ENCODE results near the gene BAIAP3. TPM values are rescaled to one million over a fixed set of nuclear protein-coding genes. Genes with fewer than 3 reads are reported as not detected.

Gene BAIAP3
- total RNA-seq, 1 experiment from 2014 or later = 44.7 TPM

DNA sequence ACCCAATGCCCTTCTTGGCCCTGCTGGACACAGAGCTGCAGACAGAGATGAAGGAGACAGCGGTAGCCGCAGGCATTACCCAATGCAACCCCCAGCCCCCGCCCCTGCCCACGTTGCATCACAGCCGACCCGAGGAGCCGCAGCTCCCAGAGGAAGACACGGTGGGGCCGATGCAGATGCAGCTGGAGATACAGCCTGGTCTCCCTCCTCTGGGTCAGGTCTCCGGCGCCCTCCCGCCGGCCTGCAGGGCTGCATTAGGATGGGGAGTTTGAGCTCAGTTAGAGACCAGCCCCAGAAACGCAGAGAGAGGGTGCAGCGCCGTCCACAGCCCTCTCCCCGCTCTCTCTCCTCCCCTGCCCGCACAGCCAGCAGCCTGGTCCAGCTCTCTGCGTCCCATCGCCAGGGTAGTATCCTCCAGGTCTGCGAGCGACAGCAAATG lies 43.4 kb upstream of the BAIAP3 start:
- Histone ChIP-seq H3K9ac (ENCODE audit: low read length) (no peak overlapping the region), H3K4me2 (ENCODE audit: low read length) (no peak overlapping the region), H2AFZ (ENCODE audit: low read depth, low read length, poor library complexity, severe bottlenecking) (no peak overlapping the region), H3K4me3 (replicated peaks in 1 of 2; ENCODE audit: low read depth in 1 of 2, low read length in 2 of 2) (no peak overlapping the region), H3K36me3 (ENCODE audit: control insufficient read depth in 1 of 2, insufficient read depth in 2 of 2, low read length in 2 of 2) (no peaks in the 10 kb centered on the region), H4K20me1 (ENCODE audit: insufficient read depth) (no peaks in the 10 kb centered on the region), H3K9me3 (ENCODE audit: control insufficient read depth in 1 of 2, insufficient read depth in 1 of 2, low read depth in 1 of 2, low read length in 2 of 2) (no peaks in the 10 kb centered on the region), H3K4me1 (ENCODE audit: control insufficient read depth in 1 of 2, insufficient read depth in 2 of 2, low read length in 2 of 2) (peaks cover 12 to 35% of the 10 kb centered on the region in 2 experiments), H3K27ac (ENCODE audit: low read depth, low read length) (no peak overlapping the region), H3K79me2 (ENCODE audit: insufficient read depth, low read length) (no peaks in the 10 kb centered on the region), H3K9me2 (ENCODE audit: insufficient read depth) (no peaks in the 10 kb centered on the region), H3K27me3 (ENCODE audit: insufficient read depth, low read length) (no peaks in the 10 kb centered on the region)
- no TSS peak for BruUV-seq (replicated peaks)
- ATAC-seq (no peak), DNase-seq (ENCODE audit: low read depth, low spot score) (no peak)
- CTCF ChIA-PET = no interaction called here
- intact Hi-C loops (cut with micrococcal nuclease) = no loop called here
- POLR2A ChIA-PET = no interaction called here
- TF ChIP-seq POLR2AphosphoS5 (IDR thresholded peaks at IDR 0.05; ENCODE audit: low read depth, low read length) (no peak), FOSL1 (IDR thresholded peaks at IDR 0.05; ENCODE audit: low read depth) (no peak), CEBPB (IDR thresholded peaks at IDR 0.05; ENCODE audit: low read depth) (no peak), ZNF274 (IDR thresholded peaks at IDR 0.05; ENCODE audit: low read depth, low read length) (no peak), ZFX (IDR thresholded peaks at IDR 0.05) (no peak), POLR2A (IDR thresholded peaks at IDR 0.05; ENCODE audit: borderline replicate concordance, extremely low read depth, insufficient read depth, insufficient read length) (no peak), JUND (IDR thresholded peaks at IDR 0.05) (no peak), EZH2 (IDR thresholded peaks at IDR 0.05) (no peak), YY1 (IDR thresholded peaks at IDR 0.05; ENCODE audit: extremely low read depth, insufficient replicate concordance, low read depth, low read length) (no peak), EZH2phosphoT487 (IDR thresholded peaks at IDR 0.05; ENCODE audit: borderline replicate concordance) (no peak), RAD21 (IDR thresholded peaks at IDR 0.05; ENCODE audit: low read depth) (no peak), MAX (IDR thresholded peaks at IDR 0.05) (no peak)
- TF ChIP-seq, protein P1, sequence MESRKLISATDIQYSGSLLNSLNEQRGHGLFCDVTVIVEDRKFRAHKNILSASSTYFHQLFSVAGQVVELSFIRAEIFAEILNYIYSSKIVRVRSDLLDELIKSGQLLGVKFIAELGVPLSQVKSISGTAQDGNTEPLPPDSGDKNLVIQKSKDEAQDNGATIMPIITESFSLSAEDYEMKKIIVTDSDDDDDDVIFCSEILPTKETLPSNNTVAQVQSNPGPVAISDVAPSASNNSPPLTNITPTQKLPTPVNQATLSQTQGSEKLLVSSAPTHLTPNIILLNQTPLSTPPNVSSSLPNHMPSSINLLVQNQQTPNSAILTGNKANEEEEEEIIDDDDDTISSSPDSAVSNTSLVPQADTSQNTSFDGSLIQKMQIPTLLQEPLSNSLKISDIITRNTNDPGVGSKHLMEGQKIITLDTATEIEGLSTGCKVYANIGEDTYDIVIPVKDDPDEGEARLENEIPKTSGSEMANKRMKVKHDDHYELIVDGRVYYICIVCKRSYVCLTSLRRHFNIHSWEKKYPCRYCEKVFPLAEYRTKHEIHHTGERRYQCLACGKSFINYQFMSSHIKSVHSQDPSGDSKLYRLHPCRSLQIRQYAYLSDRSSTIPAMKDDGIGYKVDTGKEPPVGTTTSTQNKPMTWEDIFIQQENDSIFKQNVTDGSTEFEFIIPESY (IDR thresholded peaks at IDR 0.05; ENCODE audit: extremely low read depth, insufficient replicate concordance, low read length) = no peak
- RAD21 ChIA-PET (ENCODE audit: low non-redundant PET in 1 of 2, low total read pairs in 2 of 2, uncharacterized antibody in 2 of 2, unreplicated experiment in 2 of 2) = no interaction called here
